Upper lobe of right lung (tissue), 1 donor: ENCODE data around the gene SGCA. TPM values are rescaled to one million over a fixed set of nuclear protein-coding genes. Genes with fewer than 3 reads are reported as not detected.

ENCODE experiments used
- ATAC-seq: fragments of 200-7000 bp; cut with Tn5 transposase; one replicate; pipeline ENCODE4 v1.9.1; 2020; ENCODE audit warnings: mild to moderate bottlenecking, moderate library complexity
- DNase-seq: peaks from one replicate; pipeline ENCODE4 v3.0.0-alpha.2; 2020
- H3K27ac ChIP-seq: fragments of 200-600 bp; one replicate; pipeline ENCODE4 v1.8.0; 2022
- H3K27me3 ChIP-seq: fragments of 200-600 bp; one replicate; pipeline ENCODE4 v1.8.0; 2022; ENCODE audit warnings: mild to moderate bottlenecking
- H3K36me3 ChIP-seq: fragments of 200-600 bp; one replicate; pipeline ENCODE4 v1.8.0; 2022
- H3K4me1 ChIP-seq: fragments of 200-600 bp; one replicate; pipeline ENCODE4 v1.8.0; 2022
- H3K4me3 ChIP-seq: fragments of 200-600 bp; one replicate; pipeline ENCODE4 v1.8.0; 2022; ENCODE audit warnings: mild to moderate bottlenecking
- H3K9me3 ChIP-seq: fragments of 200-600 bp; one replicate; pipeline ENCODE4 v1.8.0; 2022
- intact Hi-C: fragments of 100-400 bp; cut with DNase I; formaldehyde crosslinking; loops from one replicate; pipeline ENCODE4 v1.11.0; 2022
- total RNA-seq: library from RNA; stranded (reverse); fragmentation: NEBNext Ultra II Directional; extraction: Animal tissue kit (Norgen Biotek cat#: 25700); gene quantifications from one replicate; pipeline ENCODE4 v1.2.1, GENCODE V29; 2021
- TF ChIP-seq, protein P1 (sequence below): fragments of 200-600 bp; IDR thresholded peaks from one replicate; pipeline ENCODE4 v1.8.0; 2022; ENCODE audit warnings: antibody characterized with exemption
- donor health status: DM: no; HTN: yes; CAD: no; lungs with severe emphysema.

SGCA gene
- total RNA-seq, 1 donor from 2014 or later: 27.8 TPM

DNA sequence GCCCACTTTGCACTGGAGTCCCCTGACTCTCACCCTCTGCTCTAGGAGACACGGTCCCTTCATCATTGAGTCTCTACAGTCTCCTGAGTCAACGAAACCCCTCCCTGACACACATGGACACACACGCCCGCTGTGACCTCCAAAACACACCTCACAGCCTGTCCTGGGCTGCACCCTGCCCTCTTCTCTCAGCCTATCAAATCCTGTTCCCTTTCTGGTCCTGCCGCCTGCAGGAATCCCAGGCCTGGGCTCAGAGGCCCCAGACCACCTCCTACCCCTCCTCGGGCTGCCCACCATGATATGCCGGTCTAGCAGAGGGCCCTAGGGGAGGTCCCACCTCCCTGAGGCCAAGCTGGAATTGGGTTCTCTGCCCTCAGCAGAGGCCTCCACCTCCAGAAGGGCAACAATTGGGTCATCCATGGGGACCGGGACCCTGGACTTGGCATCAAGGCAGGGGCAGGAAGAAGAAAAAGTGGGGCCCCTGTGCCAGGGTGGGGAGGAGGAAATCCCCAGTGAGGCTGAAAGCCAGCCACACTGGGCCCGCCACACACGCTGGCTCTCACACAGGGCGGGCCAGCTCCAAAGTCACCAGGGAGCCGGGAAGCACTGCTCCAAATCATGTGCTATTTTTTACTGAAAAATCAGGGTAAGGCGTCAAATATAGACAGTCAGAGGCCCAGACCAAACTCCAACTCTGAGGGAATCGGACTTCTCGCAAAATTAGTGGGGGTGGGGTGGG lies 18.7 kb upstream of the SGCA start:
- Histone ChIP-seq H3K4me3 (peak overlapping the region; percentile 84), H3K4me1 (peaks cover 41% of the 10 kb centered on the region), H3K36me3 (peaks cover 33% of the 10 kb centered on the region), H3K27ac (peak overlapping the region; percentile 82), H3K9me3 (no peaks in the 10 kb centered on the region), H3K27me3 (no peaks in the 10 kb centered on the region)
- ATAC-seq (no peak), DNase-seq (no peak)
- intact Hi-C loops: no loop called here
- TF ChIP-seq, protein P1, sequence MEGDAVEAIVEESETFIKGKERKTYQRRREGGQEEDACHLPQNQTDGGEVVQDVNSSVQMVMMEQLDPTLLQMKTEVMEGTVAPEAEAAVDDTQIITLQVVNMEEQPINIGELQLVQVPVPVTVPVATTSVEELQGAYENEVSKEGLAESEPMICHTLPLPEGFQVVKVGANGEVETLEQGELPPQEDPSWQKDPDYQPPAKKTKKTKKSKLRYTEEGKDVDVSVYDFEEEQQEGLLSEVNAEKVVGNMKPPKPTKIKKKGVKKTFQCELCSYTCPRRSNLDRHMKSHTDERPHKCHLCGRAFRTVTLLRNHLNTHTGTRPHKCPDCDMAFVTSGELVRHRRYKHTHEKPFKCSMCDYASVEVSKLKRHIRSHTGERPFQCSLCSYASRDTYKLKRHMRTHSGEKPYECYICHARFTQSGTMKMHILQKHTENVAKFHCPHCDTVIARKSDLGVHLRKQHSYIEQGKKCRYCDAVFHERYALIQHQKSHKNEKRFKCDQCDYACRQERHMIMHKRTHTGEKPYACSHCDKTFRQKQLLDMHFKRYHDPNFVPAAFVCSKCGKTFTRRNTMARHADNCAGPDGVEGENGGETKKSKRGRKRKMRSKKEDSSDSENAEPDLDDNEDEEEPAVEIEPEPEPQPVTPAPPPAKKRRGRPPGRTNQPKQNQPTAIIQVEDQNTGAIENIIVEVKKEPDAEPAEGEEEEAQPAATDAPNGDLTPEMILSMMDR: no peak

DNA sequence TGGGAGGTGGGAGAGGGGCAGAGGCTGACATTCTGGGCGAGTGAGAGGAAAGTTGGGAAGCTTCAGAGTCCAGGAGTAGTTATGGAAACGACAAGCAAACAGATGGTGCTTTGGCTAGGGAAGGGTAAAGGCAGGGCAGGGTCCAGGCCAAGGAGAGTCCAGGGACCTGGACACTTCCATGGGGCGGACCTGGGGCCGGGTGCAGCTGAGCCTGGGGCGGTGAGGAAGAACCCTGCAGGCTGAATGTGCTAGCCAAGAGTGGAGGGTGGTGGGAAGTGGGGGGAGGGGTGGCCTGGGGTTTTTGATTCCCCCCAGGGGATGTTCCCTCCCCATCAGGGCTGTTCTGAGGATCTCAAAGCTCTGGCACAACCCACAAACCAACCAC lies 18.0 kb upstream of the SGCA start:
- TF ChIP-seq, protein P1: no peak
- Histone ChIP-seq H3K9me3 (no peaks in the 10 kb centered on the region), H3K36me3 (peaks cover 25% of the 10 kb centered on the region), H3K27me3 (no peaks in the 10 kb centered on the region), H3K4me1 (peaks cover 43% of the 10 kb centered on the region), H3K4me3 (peak overlapping the region; percentile 84), H3K27ac (peak overlapping the region; percentile 82)
- DNase-seq (no peak), ATAC-seq (no peak)
- intact Hi-C loops: no loop called here

GRCh38 chr17:50148226-50149090 lies 17.3 kb upstream of the SGCA start:
- H3K4me3 ChIP-seq: peak overlapping the region; percentile 84
- DNase-seq: peak; percentile 84
- H3K36me3 ChIP-seq: peaks cover 19% of the 10 kb centered on the region
- peaks cover 40% of the 10 kb centered on the region for H3K4me1 ChIP-seq
- H3K9me3 ChIP-seq: no peaks in the 10 kb centered on the region
- peak overlapping the region; percentile 82 for H3K27ac ChIP-seq
- ATAC-seq: peak; percentile 38
- TF ChIP-seq, protein P1: no peak
- H3K27me3 ChIP-seq: no peaks in the 10 kb centered on the region
- intact Hi-C loops: no loop called here

DNA sequence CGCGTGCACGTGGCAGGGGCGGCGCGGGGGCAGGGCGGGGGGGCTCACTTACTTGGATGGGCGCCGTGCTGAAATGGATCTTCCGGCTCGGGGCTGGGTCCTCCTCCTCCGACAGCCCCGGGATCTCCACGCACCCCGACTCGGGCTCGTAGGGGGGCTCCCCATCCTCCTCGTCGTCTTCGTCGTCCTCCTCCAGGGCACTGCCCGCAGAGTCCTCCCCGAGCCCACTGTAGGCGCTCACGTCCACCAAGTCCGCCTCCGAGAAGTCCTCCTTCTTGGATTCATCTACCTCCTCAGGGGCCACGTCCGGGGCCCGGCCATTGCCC lies 16.8 kb upstream of the SGCA start:
- Histone ChIP-seq H3K9me3 (no peaks in the 10 kb centered on the region), H3K36me3 (peaks cover 13% of the 10 kb centered on the region), H3K27me3 (no peaks in the 10 kb centered on the region), H3K27ac (peak overlapping the region; percentile 82), H3K4me3 (peak overlapping the region; percentile 84), H3K4me1 (peaks cover 42% of the 10 kb centered on the region)
- DNase-seq (no peak), ATAC-seq (no peak)
- TF ChIP-seq, protein P1: no peak
- intact Hi-C loops: no loop called here

GRCh38 chr17:50149417-50150353 lies 16.1 kb upstream of the SGCA start:
- Histone ChIP-seq H3K27ac (peak overlapping the region; percentile 82), H3K4me1 (peaks cover 48% of the 10 kb centered on the region), H3K4me3 (peak overlapping the region; percentile 84), H3K27me3 (no peaks in the 10 kb centered on the region), H3K36me3 (peaks cover 7% of the 10 kb centered on the region), H3K9me3 (no peaks in the 10 kb centered on the region)
- peak; percentile 86 for DNase-seq
- TF ChIP-seq, protein P1: peak; percentile 5
- intact Hi-C loops: no loop called here
- ATAC-seq: peak; percentile 40
